HG03432 (cell line): ENCODE data around the gene CES2.

Experiments used
- ATAC-seq: cut with Tn5 transposase; IDR thresholded peaks from one replicate; pipeline ENCODE4 v1.9.1; 2021; ENCODE audit warnings: mild to moderate bottlenecking, moderate library complexity; ENCODE audit not compliant: unreplicated experiment

Gene CES2

DNA sequence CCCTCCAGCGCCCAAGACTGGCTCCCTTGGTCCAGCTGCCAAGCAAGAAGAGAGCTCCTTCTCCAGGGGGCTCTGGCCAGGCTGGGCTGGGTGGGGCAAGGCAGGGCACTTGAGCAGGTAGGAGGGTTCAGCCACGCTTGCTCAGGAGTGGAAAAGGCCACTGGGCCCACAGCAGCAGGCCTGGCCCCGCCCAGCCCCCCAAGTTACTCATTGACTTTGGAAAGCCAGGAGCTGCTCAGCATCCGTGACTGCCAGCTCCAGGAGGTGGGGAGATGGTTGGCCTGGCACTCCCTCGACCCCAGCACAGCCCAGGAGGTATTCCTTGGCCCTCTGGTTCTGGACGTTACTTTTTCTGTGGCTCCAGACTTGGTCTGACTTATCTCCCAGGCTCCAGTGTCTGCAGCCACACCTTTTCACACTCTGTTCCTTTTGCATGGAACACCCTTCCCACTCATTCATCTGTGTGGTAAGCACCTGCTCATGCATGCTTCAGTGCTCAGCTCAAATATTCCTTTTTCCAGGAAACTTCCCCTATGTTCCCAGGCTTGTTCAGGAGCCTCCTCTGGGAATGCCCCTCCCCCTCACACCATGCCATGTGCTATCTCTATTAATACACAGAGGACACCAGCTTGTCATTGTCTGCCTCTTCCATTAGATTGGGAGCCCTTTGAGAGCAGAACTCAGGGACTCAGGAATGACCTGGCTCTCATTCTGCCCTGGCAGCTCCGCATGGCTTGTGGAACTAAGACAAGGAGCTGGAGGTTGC is 16.3 kb upstream of the CES2 start, which contains the start of gene CDH16:
Gene CDH16 (minus strand): TSS at position 83 of the 766 bp plus-strand sequence. CDS start 820 bp downstream, outside the sequence.
- no peak for ATAC-seq

DNA sequence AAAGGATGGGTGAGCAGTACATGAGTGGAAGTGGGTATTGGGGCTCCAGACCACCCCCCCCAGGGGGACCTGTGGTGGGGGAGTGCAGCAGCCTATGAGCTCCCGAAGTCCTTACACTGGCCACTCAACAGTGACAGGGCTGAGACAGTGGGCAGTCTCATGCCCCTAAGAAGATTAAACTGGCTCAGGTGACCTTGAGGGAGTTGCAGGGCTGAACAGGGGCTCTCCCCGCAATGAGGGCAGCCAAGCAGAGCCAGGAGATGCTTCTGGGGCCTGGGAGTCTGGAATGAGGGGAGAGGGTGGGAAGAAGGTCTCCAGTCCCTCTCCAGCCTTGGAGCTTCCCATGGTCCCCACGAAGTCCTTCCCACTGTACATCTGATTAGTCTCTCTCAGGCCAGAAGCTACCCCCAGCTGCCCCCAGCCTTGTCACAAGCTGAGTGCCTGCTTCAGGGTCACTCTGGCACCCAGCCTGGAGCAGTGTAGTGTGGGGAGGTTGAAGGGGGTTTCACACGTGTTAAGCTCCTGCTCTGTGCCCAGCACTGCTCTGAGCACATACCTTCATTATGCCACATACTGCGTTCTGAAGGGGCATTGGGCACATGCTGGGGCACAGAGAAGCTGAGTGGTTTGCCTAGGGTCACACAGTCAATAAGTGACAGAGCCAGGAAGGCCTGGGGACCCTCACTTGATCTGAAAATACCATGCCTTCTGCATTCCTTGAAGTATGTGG is 15.6 kb upstream of the CES2 start:
- no peak for ATAC-seq

DNA sequence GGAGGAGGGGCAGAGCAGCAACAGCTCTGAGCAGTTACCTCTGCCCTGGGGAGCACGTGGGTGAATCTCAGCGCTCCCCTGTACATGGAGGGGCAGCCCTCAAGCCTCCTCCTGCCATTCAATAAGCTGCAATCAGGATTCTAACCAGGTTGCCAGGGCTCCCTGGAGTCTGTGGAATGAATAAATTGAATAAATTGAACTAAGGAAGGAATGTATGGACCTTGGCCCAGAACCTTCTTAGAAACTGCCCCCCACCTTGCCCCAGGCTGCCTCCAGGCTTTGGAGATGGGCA is 15.1 kb upstream of the CES2 start:
- ATAC-seq, result no peak

DNA sequence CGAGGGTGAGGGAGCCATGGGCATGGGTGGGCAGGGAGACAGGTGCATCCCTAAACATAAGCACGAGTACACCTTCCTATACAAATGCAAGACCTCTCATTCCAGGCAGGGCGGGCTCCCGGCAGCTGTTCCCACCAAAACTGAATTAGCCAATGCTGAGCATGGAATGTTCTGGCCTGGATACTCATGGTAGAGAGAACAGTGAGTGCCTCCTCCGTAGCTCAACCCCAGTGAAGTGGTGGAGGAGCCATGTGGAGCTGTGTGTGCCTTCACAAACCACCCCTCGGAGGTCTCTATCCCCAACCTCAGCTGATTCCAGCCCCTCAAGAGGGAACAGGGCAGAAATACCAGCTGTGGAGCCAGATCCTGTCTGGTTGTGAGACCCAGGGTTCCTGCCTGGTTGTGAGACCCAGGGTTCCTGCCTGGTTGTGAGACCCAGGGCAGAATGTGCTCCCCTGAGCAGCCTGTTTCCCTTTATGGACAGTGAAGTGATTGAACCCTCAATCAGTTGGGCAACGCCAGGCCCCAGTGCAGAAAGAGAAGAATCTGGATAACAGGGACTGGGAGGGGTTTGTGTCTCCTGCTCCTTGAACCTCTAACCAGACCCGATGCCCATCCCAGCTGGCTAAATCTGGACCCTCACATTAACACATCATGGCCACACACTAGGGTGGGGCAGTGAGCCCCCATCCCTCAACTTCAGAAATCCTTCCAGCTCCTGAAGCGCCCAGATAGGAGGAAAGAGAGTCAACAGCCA is 14.2 kb upstream of the CES2 start:
- ATAC-seq, result no peak

DNA sequence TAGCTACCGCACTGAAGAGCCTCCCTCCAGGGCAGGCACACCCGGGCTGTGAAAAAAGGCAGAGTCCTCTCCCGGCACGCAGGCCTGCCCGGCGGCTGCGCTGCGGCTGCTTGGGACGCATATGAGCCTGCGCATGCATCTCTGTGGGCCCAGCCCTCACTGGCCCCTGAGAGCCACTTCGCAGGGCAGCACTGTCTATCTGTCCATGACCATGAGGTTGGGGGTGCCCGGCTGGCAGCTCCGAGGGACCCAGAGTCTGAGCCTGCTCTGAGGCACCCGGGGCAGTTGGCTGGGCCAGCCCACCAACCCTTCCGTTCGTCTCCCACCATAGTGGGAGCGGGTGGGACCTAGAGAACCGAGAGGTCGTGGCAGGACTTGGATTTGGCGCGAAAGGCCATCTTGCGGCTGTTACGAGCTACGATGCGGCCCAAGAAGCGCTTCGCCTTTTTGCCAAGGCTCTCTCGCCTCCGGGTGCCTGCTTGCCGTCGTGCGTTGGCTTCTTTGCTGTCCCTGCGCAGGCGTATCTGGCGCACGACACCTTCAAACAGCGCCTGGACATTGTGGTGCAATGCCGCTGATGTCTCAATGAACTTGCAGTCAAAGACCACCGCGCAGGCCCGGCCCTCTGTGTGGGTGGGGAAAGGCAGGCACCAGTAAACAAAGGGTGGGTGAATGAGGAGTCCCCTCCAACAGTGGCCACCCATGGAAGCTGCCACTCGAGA is 13.4 kb upstream of the CES2 start:
- ATAC-seq, result no peak

DNA sequence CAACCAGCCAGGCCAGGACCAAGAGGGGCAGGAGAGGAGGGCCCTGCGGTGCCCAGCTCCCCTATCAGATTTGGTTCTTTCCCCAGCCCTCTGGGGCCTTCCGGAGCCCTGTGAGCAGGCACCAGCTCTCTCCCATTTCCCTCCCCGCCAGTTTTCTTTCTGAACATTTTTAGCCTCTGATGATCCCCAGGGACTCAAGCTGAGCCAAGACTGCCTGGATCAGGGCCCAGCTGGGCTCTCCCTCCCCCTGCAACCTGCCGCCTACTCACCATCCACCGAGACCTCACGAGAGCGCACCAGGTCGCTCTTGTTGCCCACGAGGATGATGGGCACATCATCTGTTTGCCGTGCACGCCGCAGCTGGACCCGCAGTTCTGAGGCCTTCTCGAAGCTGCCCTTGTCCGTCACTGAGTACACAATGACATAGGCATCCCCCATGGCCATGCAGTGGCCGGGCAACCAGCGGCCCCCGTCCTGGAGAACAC is 12.0 kb upstream of the CES2 start:
- no peak for ATAC-seq

DNA sequence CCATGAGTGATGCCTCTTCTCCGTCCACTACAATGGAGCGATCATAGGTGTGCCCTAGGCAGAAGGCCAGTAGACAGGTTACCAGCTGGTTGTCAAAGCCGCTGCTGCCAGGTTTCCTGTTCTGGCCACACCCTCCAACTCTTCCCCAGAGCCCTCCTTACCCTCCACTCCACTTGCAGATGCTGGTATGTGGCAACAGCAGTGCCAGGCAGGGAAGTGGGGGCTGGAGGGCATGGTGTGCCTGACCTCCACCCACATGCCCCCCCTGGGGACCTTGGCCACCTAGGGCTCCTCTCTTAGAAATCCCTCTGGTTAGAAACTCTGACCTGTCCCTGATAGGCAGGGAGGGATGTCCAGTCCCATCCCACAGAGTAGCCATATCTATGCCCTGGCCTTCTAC is 11.4 kb upstream of the CES2 start:
- ATAC-seq, result no peak

DNA sequence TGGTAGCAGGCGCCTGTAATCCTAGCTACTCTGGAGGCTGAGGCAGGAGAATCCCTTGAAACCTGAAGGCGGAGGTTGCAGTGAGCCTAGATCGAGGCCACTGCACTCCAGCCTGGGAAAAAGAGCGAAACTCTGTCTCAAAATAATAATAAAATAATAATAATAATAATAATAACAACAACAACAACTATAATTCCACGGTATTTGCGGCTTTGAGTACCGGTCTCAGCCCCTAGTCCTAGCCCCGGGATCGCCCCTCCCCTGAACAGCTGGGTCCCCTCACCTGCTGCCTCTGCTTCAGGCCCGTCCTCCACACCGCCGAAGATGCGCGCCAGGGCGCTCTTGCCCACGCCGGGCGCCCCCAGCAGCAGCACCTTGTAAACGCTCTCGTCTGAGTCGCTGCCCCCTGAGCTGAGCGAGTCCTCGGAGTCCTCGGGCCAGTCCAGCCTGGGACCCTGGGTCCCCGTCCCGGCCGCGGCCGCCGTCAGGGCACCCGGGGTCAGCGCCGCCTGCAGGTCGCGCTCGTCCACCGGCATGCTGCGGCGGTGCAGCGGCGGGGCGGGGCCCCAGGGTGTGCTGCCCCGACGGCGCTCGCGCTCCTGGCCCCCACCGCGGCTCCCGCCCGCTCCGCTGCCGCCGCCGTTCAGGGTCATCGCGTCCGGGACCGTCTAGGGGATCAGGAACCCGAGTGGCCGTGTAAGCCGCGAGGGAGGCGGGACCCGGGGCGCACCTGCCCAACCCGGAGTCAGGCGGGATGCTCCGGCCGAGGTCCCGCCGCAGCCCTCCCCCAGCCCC is 10.6 kb upstream of the CES2 start:
- peak; percentile 43 for ATAC-seq

DNA sequence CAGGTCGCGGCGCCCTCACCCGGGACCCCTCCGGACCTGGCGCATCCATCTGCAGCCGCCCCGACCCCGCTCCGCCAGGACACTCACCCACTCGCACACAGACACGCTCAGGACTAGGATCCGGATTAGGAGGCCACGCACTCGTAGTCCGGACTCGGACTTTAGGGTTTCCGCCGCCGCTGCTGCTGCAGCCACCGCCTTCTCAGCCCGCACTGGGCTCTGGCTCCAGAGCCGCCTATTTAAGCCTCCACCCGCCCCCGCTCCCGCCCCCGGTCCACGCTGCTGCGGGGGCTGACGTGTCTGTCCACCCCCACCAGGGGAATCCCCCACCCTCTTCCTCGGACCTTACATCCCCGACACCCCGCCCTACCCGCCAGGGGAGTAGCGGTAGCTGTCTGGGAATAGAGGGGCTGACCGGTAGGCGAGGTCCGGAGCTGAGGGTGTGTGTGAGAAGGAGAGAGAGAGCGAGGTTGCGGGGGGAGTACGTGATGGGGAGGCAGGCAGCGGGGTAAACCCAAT is 9.9 kb upstream of the CES2 start, which contains the start of gene RRAD:
Gene RRAD (minus strand): TSS at position 214 of the 519 bp plus-strand sequence. CDS start 356 bp downstream, outside the sequence.
- ATAC-seq, result peak; percentile 16

DNA sequence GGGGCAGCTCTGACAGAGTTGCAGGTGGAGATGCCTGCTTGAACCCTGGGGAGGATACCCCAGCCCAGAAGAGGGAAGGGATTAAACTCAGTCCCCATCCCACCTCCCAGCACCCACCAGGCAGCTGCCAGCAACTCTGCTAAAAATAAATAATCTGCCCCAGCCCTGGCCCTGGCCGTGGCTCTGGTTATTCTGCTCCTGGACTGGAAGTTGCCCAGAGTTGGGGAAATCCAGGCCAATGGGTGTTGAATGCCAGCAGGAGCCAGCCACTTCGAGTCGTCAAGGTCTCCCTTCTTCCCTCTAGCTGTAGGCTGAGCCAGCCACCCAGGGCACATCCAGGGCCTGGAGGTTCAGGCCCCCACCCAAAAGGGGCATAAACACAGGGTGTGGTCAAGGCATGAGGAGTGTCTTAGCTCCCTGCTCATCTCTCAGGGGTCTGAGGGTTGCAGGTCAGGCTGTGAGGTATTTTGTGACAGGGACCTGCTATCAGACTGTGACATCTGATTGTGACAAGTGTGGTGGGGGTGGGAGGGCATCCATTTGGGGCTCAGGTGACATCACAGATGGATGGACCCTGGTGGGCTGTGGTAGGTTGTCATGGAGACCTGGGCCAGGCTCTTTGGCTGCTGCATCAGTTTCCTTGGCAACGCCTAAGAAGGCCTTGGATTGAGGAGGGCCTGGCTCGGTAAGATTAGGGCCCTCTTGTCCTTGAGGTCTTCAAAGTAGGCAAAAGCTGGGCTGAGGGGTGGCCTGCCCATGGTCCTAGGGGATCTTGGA is 9.0 kb upstream of the CES2 start:
- ATAC-seq, result no peak

DNA sequence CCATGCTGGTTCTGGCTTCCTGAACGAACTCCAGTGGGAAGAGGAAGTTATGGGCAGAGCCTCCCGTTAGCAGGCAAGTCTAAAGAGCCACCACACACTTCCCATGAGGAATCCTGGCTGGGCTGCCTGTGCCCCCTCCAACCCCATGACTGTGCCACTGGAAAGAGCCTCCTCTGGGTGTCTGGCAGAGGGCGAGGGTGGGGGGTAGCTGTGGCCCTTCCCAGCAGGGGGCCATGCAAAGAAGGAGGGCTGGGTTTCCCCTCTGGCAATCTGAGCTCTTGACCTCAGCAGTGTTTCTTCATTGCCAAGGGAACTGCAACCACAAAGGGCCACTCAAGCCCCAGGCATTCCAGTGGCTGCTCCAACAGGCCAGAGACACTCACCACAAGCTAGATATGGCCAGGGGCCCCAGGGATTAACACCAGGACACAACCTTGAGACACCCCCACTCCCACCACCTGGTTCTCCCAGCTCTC is 8.3 kb upstream of the CES2 start:
- ATAC-seq, result no peak

DNA sequence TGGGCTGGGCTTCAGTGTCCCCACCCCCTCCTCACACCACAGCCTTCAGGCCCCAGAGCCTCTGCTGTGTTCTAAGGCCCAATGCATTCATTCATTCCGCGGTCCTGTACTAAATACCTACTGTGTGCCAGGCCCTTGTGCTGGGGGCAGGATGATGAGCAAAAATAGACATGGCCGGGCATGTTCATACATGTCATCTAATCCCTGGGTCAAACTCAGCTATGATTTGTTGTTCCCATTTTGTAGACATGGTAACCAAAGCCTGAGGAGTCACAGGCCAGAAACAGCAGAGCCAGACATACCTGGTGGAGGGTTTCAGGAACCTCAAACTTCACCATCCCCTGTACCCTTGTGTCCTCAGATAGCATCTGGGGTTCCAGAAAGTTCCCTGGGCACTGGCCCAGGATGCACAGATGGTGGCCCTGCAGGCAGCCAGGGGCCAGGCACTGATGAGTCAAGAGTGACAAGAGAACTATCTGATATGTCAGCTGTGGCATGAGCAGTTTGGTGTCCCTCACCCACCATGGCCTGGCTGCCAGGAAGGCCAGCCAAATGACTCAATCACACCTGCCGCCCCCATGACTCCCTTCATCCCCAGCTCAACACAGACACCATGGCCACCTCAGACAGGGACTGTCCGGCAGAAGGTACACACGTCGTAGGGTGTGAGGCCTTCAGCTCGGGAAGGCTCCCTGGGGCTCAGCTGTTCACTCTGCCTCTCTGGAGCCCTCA is 7.2 kb upstream of the CES2 start:
- no peak for ATAC-seq

DNA sequence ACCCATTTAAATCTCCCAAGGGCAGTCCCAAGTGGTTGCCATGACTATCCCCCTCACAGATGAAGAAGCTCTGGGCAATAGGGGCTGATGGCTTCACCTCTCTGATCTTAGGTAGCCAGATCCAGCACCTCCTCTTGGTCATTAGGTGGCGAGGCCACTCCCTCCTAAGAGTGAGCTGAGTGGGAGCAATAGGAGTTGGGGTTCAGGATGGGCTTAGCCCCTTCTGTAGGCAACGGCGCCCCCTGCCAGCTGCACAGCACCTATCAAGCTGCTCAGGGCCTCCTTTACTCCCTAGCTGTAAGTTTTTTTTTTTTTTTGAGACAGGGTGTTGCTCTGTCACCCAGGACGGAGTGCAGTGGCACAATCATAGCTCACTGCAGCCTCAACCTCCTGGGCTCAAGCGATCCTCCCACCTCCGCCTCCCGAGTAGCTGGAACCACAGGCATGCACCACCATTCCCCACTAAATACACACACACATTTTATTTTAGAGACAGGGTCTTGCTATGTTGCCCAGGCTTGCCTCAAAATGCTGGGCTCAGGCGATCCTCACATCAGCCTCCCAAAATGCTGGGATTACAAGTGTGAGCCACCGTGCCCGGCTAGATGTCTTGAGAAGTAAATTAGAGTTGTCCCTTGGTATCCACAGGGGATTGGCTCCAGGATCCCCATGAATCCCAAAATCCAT is 6.5 kb upstream of the CES2 start:
- no peak for ATAC-seq

DNA sequence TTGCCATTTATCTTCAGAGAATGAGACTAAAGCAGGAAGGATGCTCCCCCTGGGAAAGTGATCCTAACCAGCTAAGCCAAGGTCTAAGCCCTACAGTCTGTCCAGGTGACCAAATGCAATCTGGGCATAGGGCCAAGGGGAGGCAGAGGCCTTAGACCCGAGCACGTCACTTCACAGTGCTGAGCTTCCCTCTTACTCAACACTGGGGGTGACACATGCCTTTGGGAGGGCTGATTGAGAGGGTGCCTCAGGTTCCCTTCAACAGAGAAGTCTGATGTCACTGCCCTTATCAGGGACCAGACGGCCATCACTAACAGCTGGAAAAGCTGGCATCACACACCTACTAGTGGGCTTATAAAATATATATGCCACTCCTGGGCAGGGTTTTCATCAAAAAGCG is 5.1 kb upstream of the CES2 start:
- no peak for ATAC-seq

DNA sequence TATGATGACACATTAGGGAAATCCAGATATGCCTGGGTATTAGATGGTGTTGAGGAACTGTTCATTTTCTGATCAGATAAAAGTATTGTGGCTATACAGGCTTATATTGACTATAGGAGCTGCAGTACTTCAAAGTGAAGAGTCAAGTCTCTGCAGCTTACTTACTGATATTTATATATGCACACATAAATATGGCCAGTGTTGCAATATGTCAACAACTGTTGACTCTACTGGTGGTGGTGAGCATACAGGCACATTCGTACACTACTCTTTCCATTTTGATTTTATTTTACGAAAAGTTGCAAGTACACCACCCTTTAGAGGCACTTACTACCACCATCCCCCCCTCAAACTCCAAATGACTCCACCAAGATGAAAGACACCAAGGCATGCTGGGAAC is 3.7 kb upstream of the CES2 start:
- no peak for ATAC-seq

DNA sequence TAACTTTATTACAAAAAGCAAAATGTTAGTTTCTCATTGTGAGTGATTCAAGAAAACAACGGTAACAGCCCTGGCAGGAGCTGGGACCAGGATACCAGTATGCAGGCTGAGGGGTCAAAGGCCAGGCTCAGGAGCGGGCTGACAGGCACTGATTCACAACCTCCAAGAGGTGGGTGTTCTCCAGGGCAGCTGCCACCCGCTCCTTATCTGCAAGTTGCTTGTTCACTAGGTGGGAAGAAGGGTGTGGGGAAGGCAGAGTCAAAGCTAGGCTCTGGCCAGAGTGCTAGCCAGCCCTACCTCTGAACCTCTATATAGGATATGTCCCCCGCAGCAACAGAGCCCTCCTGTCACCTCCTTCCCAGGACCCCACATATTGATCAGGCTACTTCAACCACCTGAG is 3.2 kb upstream of the CES2 start:
- no peak for ATAC-seq

DNA sequence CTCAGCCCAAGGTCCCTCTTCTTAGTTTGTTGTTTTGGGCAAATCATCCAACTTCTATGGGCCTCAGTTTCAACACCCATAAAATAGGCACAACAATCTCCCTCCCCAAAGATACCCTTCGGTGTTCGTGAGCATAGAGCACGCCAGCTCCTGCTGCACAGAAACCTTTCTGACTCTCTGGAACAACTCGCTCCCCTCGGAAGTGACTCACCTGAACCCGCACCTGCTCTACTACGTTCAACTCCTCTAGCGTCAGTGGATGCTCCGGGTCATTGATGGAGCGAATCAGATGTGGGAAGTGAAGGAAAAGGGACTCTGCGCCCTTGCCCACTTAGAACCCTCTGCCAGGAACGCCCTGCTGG is 1.6 kb upstream of the CES2 start:
- no peak for ATAC-seq
